Astrocyte of the cerebellum (primary cell): Measurements from ENCODE around the gene PRSS57.
A peak's percentile ranks its signal among the peaks of the same experiment; 100 is the strongest.
"Not testable (repeated sequence)": the region's sequence is repeated elsewhere in the genome, so short reads cannot be mapped to it uniquely, and the experiment has no call there.

Source experiments
- DNase-seq: peaks from one replicate; pipeline ENCODE4 v3.0.0-alpha.2; 2011; ENCODE audit warnings: low read depth
- H3K4me3 ChIP-seq: 2 replicates; pipeline ENCODE4 v1.5.1; 2011; ENCODE audit warnings: mild to moderate bottlenecking, low read depth, low read length, moderate library complexity
- in situ Hi-C: cut with HindIII; loops from 2 replicates; pipeline ENCODE4 v1.10.0; 2017; ENCODE audit warnings: low sequenced_read_pairs
- TF ChIP-seq, protein P1 (sequence below): IDR thresholded peaks from 2 replicates; pipeline ENCODE4 v1.5.1; 2012; ENCODE audit warnings: low read length, low read depth, moderate library complexity, mild to moderate bottlenecking; ENCODE audit errors: missing control alignments

PRSS57 gene

GRCh38 chr19:677201-677600 is 18.1 kb downstream of the PRSS57 start:
- in situ Hi-C loops = no loop called here
- DNase-seq = peak; percentile 35
- peak overlapping the region; percentile 56 for H3K4me3 ChIP-seq
- TF ChIP-seq, protein P1, sequence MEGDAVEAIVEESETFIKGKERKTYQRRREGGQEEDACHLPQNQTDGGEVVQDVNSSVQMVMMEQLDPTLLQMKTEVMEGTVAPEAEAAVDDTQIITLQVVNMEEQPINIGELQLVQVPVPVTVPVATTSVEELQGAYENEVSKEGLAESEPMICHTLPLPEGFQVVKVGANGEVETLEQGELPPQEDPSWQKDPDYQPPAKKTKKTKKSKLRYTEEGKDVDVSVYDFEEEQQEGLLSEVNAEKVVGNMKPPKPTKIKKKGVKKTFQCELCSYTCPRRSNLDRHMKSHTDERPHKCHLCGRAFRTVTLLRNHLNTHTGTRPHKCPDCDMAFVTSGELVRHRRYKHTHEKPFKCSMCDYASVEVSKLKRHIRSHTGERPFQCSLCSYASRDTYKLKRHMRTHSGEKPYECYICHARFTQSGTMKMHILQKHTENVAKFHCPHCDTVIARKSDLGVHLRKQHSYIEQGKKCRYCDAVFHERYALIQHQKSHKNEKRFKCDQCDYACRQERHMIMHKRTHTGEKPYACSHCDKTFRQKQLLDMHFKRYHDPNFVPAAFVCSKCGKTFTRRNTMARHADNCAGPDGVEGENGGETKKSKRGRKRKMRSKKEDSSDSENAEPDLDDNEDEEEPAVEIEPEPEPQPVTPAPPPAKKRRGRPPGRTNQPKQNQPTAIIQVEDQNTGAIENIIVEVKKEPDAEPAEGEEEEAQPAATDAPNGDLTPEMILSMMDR = no peak

DNA sequence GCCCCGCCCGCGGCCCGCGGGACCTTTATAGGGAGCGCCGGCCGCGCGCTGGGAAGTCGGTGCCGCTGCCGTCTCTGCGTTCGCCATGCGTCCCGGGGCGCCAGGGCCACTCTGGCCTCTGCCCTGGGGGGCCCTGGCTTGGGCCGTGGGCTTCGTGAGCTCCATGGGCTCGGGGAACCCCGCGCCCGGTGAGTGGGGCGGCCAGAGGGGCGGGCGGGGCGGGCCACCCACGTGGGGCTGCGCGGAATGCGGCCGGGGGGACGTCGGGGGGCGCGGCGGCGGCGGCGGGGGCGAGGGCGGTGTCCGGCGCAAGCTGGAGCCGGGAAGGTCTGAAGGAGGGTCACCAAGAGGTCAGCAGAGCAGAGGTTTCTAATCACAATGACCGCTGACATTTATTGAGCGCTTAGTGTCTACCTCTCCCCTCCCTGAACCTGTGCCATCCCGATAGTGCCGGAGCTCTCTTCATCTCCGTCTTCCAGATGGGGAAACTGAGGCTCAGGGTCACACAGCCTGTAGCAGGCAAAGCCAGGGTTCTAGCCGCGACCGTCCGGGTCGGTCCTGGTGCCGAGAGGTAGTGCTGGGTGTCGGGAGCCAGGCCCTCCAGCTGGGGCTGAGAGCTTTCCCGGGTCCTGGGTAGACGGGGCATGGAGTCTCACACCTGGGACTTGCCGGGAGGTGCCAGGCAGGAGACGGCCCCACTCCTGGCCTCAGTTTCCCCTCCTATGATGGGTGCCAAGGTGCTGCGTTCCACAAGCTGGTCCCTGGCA is 18.7 kb downstream of the PRSS57 start, which contains the start of gene FSTL3:
Gene FSTL3 (plus strand): TSS at position 54 of the 767 bp plus-strand sequence. CDS start 32 bp downstream, at position 86.
- peak within 1 kb of the TSS; percentile 56 for H3K4me3 ChIP-seq
- in situ Hi-C loops = no loop called here
- TF ChIP-seq, protein P1 = no peak
- no peak for DNase-seq

GRCh38 chr19:676007-676338 is 19.3 kb downstream of the PRSS57 start:
- H3K4me3 ChIP-seq = peak overlapping the region; percentile 56
- TF ChIP-seq, protein P1 = no peak
- no peak for DNase-seq
- in situ Hi-C loops = no loop called here

- in situ Hi-C loops = no loop called here
- no peak overlapping the region for H3K4me3 ChIP-seq
- TF ChIP-seq, protein P1 = no peak
- DNase-seq = no peak
Observed at GRCh38 chr19:674282-675151, 20.7 kb downstream of the PRSS57 start.

DNA sequence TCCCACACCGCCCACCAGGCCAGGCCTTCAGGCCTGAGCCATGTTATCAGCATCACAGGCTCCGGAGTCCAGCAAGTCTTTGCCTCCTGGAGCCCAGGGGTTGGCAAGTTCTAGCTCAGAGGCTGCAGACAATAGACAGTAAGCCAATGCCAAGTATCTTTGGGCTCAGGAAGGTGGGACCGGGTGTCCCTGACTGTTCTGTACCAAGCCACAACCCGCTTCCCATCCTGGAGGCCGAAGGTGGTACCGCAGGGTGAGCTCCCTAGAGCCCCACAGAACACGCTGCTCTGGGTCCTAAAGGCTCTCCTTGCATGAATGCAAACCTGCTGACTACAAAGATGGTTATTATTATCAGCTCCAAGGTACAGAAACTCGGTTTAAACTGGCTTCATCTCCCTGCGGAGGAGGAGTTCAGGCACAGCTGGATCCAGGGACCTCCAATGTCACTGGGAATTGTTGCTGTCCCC is 24.6 kb downstream of the PRSS57 start:
- no peak for DNase-seq
- TF ChIP-seq, protein P1 = peak; percentile 18
- in situ Hi-C loops = no loop called here
- H3K4me3 ChIP-seq = no peak overlapping the region

GRCh38 chr19:668675-669434 is 26.4 kb downstream of the PRSS57 start:
- DNase-seq, in situ Hi-C loops, H3K4me3 ChIP-seq: not testable (repeated sequence)

- DNase-seq, in situ Hi-C loops, H3K4me3 ChIP-seq: not testable (repeated sequence)
Observed at GRCh38 chr19:666985-667573, 28.2 kb downstream of the PRSS57 start.
